Activated naive CD8-positive, alpha-beta T cell (primary cell): ENCODE data around the gene BPHL.
"Not testable (repeated sequence)": the region's sequence is repeated elsewhere in the genome, so short reads cannot be mapped to it uniquely, and the experiment has no call there.

Experiments used
- H3K27ac Mint-ChIP-seq: one replicate; pipeline ENCODE4 v1.8.0; 2021; ENCODE audit warnings: mixed read lengths
- H3K27me3 Mint-ChIP-seq: one replicate; pipeline ENCODE4 v1.8.0; 2021; ENCODE audit warnings: mixed read lengths
- H3K36me3 Mint-ChIP-seq: one replicate; pipeline ENCODE4 v1.8.0; 2021; ENCODE audit warnings: mixed read lengths
- H3K4me1 Mint-ChIP-seq: one replicate; pipeline ENCODE4 v1.8.0; 2021; ENCODE audit warnings: low read depth, mixed read lengths
- H3K4me3 Mint-ChIP-seq: one replicate; pipeline ENCODE4 v1.8.0; 2021; ENCODE audit warnings: mild to moderate bottlenecking, mixed read lengths
- H3K9me3 Mint-ChIP-seq: one replicate; pipeline ENCODE4 v1.8.0; 2021; ENCODE audit warnings: low read depth, mixed read lengths

The BPHL gene

DNA sequence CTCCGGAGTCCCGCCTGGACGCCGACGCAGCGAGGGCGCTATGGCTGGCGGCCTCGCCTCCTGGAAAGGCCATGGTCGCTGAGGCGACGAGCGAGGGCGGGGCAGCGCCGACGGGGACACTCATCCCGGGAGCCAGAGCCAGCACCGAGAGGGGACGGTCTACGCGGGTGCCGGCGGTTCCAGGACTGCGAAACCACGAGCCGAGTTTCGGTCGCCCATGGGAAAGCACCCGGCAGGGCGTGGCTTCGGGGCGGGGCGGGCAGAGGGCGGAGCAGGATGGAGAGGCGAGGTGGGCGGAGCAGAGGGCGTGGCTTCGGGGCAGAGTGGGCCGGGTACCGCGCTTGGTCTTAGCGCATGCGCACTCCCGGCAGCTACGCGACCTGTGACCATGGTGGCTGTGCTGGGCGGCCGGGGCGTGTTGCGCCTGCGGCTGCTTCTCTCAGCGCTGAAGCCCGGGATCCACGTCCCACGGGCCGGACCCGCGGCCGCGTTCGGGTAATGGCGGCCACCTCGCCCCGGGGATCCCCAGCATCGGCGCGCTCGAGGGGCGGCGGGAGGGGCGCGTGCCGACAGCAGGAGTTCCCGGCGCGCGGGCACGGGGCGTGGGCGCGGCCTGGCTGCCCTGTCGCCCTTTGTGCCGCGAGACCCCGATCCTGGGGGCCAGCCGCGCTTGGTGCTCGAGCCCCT lies at the start of gene BPHL:
BPHL (plus strand) TSS at position 359 of the 687 bp plus-strand sequence; CDS start at position 389, 30 bp downstream.
- Mint-ChIP-seq H3K36me3 (no peaks in the 10 kb centered on the region), H3K4me3 (peak within 1 kb of the TSS; percentile 84), H3K27ac (peak within 1 kb of the TSS; percentile 88), H3K27me3 (no peaks in the 10 kb centered on the region), H3K9me3 (no peaks in the 10 kb centered on the region), H3K4me1 (peaks cover 17% of the 10 kb centered on the region)

DNA sequence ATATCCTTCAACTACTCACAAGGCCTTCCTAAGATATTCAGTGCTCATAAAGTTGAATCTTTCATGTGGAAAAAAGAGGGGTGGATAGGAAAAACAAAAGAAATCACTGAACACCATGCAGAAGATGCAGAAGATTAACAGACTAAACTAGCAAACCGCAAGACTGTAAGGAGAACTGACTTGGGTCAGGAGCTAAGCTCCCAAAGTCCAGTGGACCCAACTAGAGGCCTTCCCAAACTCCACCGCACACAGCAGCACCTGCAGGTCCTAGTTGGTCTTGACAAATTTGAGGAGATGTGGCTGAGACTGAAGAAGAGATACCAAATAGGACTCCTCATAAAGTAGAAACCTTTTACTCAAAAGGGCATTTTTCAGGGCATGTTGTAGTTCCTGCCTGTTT lies 46.9 kb upstream of the BPHL start:
- Mint-ChIP-seq H3K4me3 (peak overlapping the region; percentile 0), H3K9me3 (no peaks in the 10 kb centered on the region), H3K27me3 (no peaks in the 10 kb centered on the region), H3K36me3 (no peaks in the 10 kb centered on the region), H3K4me1 (peaks cover 69% of the 10 kb centered on the region), H3K27ac (peak overlapping the region; percentile 3)

DNA sequence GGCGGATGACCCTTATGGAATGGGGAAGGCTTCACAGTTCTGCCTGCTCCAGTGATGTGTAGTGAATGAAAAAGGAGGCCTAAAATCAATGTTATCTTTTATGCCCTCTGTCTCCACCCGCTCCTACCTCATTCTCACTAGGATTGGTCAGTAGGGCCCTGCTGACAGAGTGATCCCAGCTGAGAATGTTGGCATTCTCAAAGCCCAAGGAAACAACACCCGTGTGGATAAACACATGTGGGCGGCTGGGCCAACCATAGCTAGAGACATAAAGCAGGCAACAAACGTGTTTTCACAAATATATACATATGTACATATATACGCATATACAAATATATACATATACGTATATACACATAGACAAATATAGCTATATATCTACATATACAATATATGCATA lies 45.7 kb upstream of the BPHL start:
- Mint-ChIP-seq H3K4me1 (peaks cover 68% of the 10 kb centered on the region), H3K4me3 (no peak overlapping the region), H3K27ac (no peak overlapping the region), H3K27me3 (no peaks in the 10 kb centered on the region), H3K9me3 (no peaks in the 10 kb centered on the region), H3K36me3 (no peaks in the 10 kb centered on the region)

GRCh38 chr6:3073382-3073781 lies 45.1 kb upstream of the BPHL start:
- Mint-ChIP-seq H3K4me3 (no peak overlapping the region), H3K9me3 (no peaks in the 10 kb centered on the region), H3K4me1 (peaks cover 67% of the 10 kb centered on the region), H3K27me3 (no peaks in the 10 kb centered on the region), H3K27ac (no peak overlapping the region), H3K36me3 (peaks cover 4% of the 10 kb centered on the region)

DNA sequence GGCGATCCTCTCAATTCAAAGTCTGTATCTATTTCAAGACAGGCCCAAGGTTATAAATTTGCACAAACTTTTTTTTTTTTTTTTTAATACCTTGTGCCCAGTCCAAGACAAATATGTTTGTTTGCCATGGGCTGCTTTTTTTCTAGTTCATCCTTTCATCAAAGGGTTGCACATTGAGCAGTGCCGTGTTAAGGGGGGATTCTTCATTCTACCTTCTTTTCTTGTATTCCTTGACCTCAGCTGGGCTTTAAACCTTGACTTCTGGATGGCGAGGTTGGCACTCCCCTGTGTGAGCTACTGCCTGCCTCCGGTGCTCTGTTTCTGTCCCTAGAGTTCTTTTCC lies 42.8 kb upstream of the BPHL start:
- peaks cover 53% of the 10 kb centered on the region for H3K4me1 Mint-ChIP-seq
- peak overlapping the region; percentile 55 for H3K4me3 Mint-ChIP-seq
- H3K27ac Mint-ChIP-seq: peak overlapping the region; percentile 86
- no peaks in the 10 kb centered on the region for H3K9me3 Mint-ChIP-seq
- H3K36me3 Mint-ChIP-seq: peaks cover 6% of the 10 kb centered on the region
- H3K27me3 Mint-ChIP-seq: no peaks in the 10 kb centered on the region

GRCh38 chr6:3076320-3076719 lies 42.2 kb upstream of the BPHL start:
- Mint-ChIP-seq H3K27ac (no peak overlapping the region), H3K4me1 (peaks cover 48% of the 10 kb centered on the region)

DNA sequence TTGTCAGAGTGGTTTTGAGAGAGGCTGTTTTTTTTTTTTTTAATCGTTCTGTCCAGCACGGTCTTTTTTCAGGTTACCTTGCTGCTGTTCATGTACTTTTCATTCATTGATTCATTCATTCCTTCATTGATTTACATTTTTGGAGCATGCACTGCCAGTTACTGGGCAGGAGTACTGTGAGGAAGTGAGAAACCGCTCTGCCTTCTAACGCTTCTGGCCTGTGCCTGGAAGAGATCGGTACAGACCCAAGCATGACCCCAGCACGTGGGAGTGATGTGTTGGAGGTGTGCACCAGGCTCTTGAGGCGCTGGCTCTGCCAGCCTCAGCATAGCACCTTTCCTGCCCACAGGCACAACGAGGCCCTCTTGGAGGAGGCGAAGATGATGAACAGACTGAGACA lies 41.1 kb upstream of the BPHL start:
- H3K4me1 Mint-ChIP-seq: peaks cover 40% of the 10 kb centered on the region
- H3K27me3 Mint-ChIP-seq: no peaks in the 10 kb centered on the region
- H3K9me3 Mint-ChIP-seq: no peaks in the 10 kb centered on the region
- no peak overlapping the region for H3K27ac Mint-ChIP-seq
- peaks cover 6% of the 10 kb centered on the region for H3K36me3 Mint-ChIP-seq
- H3K4me3 Mint-ChIP-seq: no peak overlapping the region

More at GRCh38 chr6:3076320-3076719, 42.2 kb upstream of the BPHL start:
- Mint-ChIP-seq H3K36me3 (peaks cover 6% of the 10 kb centered on the region), H3K4me3 (no peak overlapping the region), H3K27me3 (no peaks in the 10 kb centered on the region), H3K9me3 (no peaks in the 10 kb centered on the region)

DNA sequence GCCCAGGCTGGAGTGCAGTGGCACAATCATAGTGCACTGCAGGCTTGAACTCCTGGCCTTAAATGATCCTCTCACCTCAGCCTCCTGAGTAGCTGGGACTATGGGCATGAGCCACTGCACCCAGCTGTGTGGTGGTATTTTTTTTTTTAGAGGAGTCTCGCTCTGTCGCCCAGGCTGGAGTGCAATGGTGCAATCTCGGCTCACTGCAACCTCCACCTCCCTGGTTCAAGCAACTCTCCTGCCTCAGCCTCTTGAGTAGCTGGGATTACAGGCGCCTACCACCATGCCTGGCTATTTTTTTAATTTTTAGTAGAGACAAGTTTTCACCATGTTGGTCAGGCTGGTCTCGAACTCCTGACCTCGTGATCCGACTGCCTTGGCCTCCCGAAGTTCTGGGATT lies 39.6 kb upstream of the BPHL start:
- H3K4me3 Mint-ChIP-seq, H3K27ac Mint-ChIP-seq, H3K9me3 Mint-ChIP-seq, H3K27me3 Mint-ChIP-seq: not testable (repeated sequence)
- Mint-ChIP-seq H3K36me3 (peaks cover 10% of the 10 kb centered on the region), H3K4me1 (peaks cover 32% of the 10 kb centered on the region)

DNA sequence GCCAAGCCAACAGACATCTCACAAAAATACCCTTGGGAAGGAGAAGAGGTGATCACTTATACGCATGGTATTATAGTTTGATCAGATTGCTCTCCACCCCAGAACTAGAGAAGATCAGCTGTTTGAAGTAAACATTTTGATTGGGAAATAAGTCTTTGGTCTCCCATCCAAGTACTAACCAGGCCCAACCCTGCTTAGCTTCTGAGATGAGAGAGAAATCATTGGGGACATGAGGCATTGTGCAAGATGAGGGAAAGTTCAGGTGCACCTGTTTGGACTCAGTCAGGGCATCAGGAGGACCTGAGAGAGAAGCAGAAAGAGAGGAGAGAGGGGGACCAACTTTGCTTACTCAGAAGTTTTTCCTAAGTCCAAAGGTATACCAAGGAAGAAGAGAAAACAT lies 38.8 kb upstream of the BPHL start:
- no peak overlapping the region for H3K4me3 Mint-ChIP-seq
- H3K4me1 Mint-ChIP-seq: peaks cover 27% of the 10 kb centered on the region
- H3K27me3 Mint-ChIP-seq: no peaks in the 10 kb centered on the region
- H3K36me3 Mint-ChIP-seq: peaks cover 13% of the 10 kb centered on the region
- H3K27ac Mint-ChIP-seq: no peak overlapping the region
- H3K9me3 Mint-ChIP-seq: no peaks in the 10 kb centered on the region

GRCh38 chr6:3081960-3082359 lies 36.6 kb upstream of the BPHL start:
- Mint-ChIP-seq H3K4me3 (no peak overlapping the region), H3K36me3 (peaks cover 25% of the 10 kb centered on the region), H3K4me1 (peaks cover 8% of the 10 kb centered on the region), H3K27ac (no peak overlapping the region), H3K9me3 (no peaks in the 10 kb centered on the region), H3K27me3 (no peaks in the 10 kb centered on the region)

GRCh38 chr6:3085074-3085473 lies 33.4 kb upstream of the BPHL start:
- H3K27ac Mint-ChIP-seq: no peak overlapping the region
- no peaks in the 10 kb centered on the region for H3K9me3 Mint-ChIP-seq
- no peaks in the 10 kb centered on the region for H3K27me3 Mint-ChIP-seq
- no peak overlapping the region for H3K4me3 Mint-ChIP-seq
- H3K36me3 Mint-ChIP-seq: peaks cover 26% of the 10 kb centered on the region
- H3K4me1 Mint-ChIP-seq: peaks cover 1% of the 10 kb centered on the region

GRCh38 chr6:3086282-3086946 lies 32.1 kb upstream of the BPHL start:
- no peaks in the 10 kb centered on the region for H3K27me3 Mint-ChIP-seq
- no peak overlapping the region for H3K4me3 Mint-ChIP-seq
- no peak overlapping the region for H3K27ac Mint-ChIP-seq
- peaks cover 31% of the 10 kb centered on the region for H3K36me3 Mint-ChIP-seq
- peaks cover 1% of the 10 kb centered on the region for H3K4me1 Mint-ChIP-seq
- H3K9me3 Mint-ChIP-seq: no peaks in the 10 kb centered on the region

GRCh38 chr6:3088446-3088845 lies 30.1 kb upstream of the BPHL start:
- H3K9me3 Mint-ChIP-seq: no peaks in the 10 kb centered on the region
- H3K27me3 Mint-ChIP-seq: no peaks in the 10 kb centered on the region
- H3K27ac Mint-ChIP-seq: no peak overlapping the region
- peaks cover 31% of the 10 kb centered on the region for H3K36me3 Mint-ChIP-seq
- no peak overlapping the region for H3K4me3 Mint-ChIP-seq
- peaks cover 1% of the 10 kb centered on the region for H3K4me1 Mint-ChIP-seq

- Mint-ChIP-seq H3K36me3 (peaks cover 26% of the 10 kb centered on the region), H3K27me3 (no peaks in the 10 kb centered on the region), H3K9me3 (no peaks in the 10 kb centered on the region), H3K4me1 (peaks cover 1% of the 10 kb centered on the region), H3K4me3 (no peak overlapping the region), H3K27ac (peak overlapping the region; percentile 46)
Observed at GRCh38 chr6:3088968-3089367, 29.5 kb upstream of the BPHL start.

- Mint-ChIP-seq H3K27ac (no peak overlapping the region), H3K4me3 (no peak overlapping the region), H3K36me3 (peaks cover 21% of the 10 kb centered on the region), H3K4me1 (peaks cover 1% of the 10 kb centered on the region), H3K9me3 (no peaks in the 10 kb centered on the region), H3K27me3 (no peaks in the 10 kb centered on the region)
Observed at GRCh38 chr6:3090013-3090412, 28.5 kb upstream of the BPHL start.

DNA sequence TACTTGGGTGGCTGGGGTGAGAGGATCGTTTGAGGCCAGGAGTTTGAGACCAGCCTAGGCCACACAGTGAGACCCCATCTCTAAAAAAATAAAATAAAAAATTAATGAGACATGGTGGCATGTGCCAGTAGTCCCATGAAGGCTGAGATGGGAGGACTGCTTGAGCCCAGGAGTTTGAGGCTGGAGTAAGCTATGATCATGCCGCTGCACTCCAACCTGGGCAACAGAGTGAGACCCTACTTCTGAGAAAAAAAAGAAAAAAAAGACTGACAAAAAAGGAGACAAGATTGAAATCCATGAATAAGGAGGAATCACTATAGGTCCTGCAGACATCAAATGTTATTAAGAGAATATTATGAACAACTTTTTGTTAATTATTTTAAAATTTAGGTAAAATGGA lies 23.7 kb upstream of the BPHL start:
- H3K9me3 Mint-ChIP-seq: no peaks in the 10 kb centered on the region
- H3K27ac Mint-ChIP-seq: no peak overlapping the region
- H3K27me3 Mint-ChIP-seq: no peaks in the 10 kb centered on the region
- H3K4me3 Mint-ChIP-seq: no peak overlapping the region
- no peaks in the 10 kb centered on the region for H3K4me1 Mint-ChIP-seq
- peaks cover 10% of the 10 kb centered on the region for H3K36me3 Mint-ChIP-seq
